Stimulated activated CD4-positive, alpha-beta T cell treated with anti-CD3 and anti-CD28 coated beads, Interleukin-1b, Interleukin-23, amount 100 ng/mL, for 24 hours (primary cell): ENCODE results near the gene PATJ.

Experiments used
- DNase-seq, 4 experiments: peaks; one replicate each; pipeline ENCODE4 v3.0.0-alpha.2; 2020; ENCODE audit warnings: low read depth in 4 of 4, low spot score in 1 of 4

The PATJ gene

GRCh38 chr1:62089570-62089969, 347.3 kb downstream of the PATJ start:
- no peak for DNase-seq

GRCh38 chr1:62090016-62090415, 347.7 kb downstream of the PATJ start:
- DNase-seq = no peak

- no peak for DNase-seq
Observed at GRCh38 chr1:62092110-62092509, 349.8 kb downstream of the PATJ start.

- DNase-seq = no peak
Observed at GRCh38 chr1:62093261-62093660, 351.0 kb downstream of the PATJ start.

GRCh38 chr1:62097464-62097863, 355.2 kb downstream of the PATJ start:
- DNase-seq = no peak

- no peak for DNase-seq
Observed at GRCh38 chr1:62100442-62100841, 358.2 kb downstream of the PATJ start.

GRCh38 chr1:62103846-62104245, 361.6 kb downstream of the PATJ start:
- no peak for DNase-seq

GRCh38 chr1:62107923-62108322, 365.6 kb downstream of the PATJ start:
- no peak for DNase-seq

GRCh38 chr1:62109124-62109523, 366.8 kb downstream of the PATJ start:
- no peak for DNase-seq

GRCh38 chr1:62110198-62110817, 368.0 kb downstream of the PATJ start:
- no peak for DNase-seq

- no peak for DNase-seq
Observed at GRCh38 chr1:62111084-62111483, 368.8 kb downstream of the PATJ start.

GRCh38 chr1:62113507-62113906, 371.2 kb downstream of the PATJ start:
- DNase-seq = no peak

GRCh38 chr1:62117018-62117750, 374.9 kb downstream of the PATJ start:
- no peak for DNase-seq

GRCh38 chr1:62126579-62127290, 384.5 kb downstream of the PATJ start:
- DNase-seq = no peak

GRCh38 chr1:62128745-62129144, 386.5 kb downstream of the PATJ start:
- DNase-seq = no peak

GRCh38 chr1:62131093-62131725, 388.9 kb downstream of the PATJ start:
- DNase-seq = no peak

- DNase-seq = no peak
Observed at GRCh38 chr1:62138029-62138428, 395.7 kb downstream of the PATJ start.

GRCh38 chr1:62139410-62139809, 397.1 kb downstream of the PATJ start:
- no peak for DNase-seq

- no peak for DNase-seq
Observed at GRCh38 chr1:62140666-62141065, 398.4 kb downstream of the PATJ start.

- DNase-seq = no peak
Observed at GRCh38 chr1:62142496-62142895, 400.2 kb downstream of the PATJ start.

GRCh38 chr1:62144238-62144831, 402.1 kb downstream of the PATJ start:
- DNase-seq = peak in 3 of 4 experiments; percentile 7 to 18 (median 8)
